Fibroblast of mammary gland (primary cell): ENCODE results near the gene FRMD3.

ENCODE experiments used
- DNase-seq: peaks from one replicate; pipeline ENCODE4 v3.0.0-alpha.2; 2010; ENCODE audit warnings: low read depth
- H3K4me3 ChIP-seq: 2 replicates; pipeline ENCODE4 v1.5.1; 2011; ENCODE audit warnings: low read depth, mild to moderate bottlenecking, low read length, moderate library complexity; ENCODE audit not compliant: control insufficient read depth
- TF ChIP-seq, protein P1 (sequence below): conservative IDR thresholded peaks from 2 replicates; pipeline ENCODE4 v1.5.1; 2011; ENCODE audit warnings: low read depth, low read length, inconsistent platforms; ENCODE audit not compliant: control insufficient read depth, insufficient read depth

FRMD3 gene

DNA sequence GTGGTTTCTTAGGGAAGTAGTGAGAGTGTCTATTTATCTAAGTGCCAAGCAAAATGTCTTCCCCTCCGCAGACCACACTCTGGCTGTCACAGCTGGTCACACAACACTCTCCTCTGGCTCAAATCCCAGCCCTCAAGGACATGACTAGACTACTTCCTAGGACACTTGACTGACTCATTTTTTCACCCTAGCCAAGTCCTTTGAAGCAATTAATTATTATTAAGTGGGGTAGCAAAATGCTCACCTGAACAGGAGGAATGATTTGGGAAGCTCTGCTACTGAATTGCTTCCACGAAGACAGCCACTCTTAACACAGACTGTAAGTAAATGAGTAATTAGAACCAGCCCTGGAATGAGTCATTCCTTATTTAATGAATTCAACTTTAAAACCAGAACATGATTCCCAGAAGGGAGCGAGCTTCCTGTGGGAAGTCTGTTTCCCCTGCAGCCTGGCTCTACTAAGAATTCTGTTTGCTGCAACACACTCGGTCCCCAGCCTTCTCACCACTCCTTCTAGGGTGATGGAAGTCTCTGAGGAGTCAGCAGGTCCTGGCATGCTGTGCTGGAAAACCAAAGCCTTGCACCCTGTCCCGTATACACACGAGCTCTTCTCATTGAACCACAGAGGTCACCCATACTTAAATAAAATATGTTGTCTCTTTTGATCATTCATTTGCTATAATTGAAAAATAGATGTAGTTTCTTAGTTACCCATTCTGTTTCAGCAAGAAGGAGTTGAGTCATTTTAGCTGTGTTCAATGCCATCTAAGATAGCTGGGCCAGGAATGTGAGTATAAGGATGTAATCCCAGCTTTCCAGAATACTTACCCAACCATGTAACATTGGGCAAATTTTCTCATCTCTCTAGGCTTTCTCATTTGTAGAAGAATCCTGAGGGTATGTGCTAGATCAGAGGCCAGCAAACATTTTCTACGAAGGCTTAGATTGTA, 256.6 kb downstream of the FRMD3 start:
- no peak overlapping the region for H3K4me3 ChIP-seq
- peak; percentile 86 for DNase-seq
- TF ChIP-seq, protein P1, sequence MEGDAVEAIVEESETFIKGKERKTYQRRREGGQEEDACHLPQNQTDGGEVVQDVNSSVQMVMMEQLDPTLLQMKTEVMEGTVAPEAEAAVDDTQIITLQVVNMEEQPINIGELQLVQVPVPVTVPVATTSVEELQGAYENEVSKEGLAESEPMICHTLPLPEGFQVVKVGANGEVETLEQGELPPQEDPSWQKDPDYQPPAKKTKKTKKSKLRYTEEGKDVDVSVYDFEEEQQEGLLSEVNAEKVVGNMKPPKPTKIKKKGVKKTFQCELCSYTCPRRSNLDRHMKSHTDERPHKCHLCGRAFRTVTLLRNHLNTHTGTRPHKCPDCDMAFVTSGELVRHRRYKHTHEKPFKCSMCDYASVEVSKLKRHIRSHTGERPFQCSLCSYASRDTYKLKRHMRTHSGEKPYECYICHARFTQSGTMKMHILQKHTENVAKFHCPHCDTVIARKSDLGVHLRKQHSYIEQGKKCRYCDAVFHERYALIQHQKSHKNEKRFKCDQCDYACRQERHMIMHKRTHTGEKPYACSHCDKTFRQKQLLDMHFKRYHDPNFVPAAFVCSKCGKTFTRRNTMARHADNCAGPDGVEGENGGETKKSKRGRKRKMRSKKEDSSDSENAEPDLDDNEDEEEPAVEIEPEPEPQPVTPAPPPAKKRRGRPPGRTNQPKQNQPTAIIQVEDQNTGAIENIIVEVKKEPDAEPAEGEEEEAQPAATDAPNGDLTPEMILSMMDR = no peak

DNA sequence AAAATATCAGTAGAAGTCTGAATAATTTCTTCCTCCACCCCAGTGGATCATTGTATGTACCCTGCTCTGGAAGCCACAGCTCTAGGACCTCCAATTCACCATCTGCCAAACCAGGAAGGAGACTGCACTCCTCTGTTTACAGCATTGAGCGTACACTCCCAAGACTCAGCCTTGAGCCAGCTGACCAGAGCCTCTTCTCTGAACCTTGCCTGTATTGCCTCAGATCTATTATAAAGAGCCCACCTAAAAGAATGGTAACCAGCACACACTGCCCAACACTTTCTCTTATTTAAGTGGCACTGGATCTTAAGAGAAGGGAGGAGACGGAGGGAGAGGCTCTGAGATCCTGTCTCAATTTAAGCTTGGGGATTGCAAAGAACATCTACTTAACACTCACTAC, 257.4 kb downstream of the FRMD3 start:
- H3K4me3 ChIP-seq = no peak overlapping the region
- TF ChIP-seq, protein P1 = no peak
- DNase-seq = no peak

DNA sequence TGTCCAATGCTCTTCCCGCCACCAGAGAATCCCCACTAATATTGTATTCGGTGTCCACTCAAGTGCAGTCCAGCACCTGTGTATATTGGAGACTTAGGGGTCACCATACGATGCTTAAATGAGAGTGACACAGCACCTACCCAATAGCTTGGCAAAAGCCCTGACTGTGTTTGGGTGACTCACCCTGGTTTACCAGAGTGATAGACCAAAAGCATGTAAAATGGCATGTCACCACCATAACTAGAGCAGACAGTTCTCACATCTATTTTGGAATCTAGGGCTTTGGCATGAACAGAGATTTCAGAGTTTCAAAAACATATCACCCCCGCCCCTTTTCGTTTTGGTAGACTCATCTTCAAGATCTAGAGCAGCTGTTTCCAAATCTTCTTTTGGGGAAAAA, 257.9 kb downstream of the FRMD3 start:
- DNase-seq = peak; percentile 66
- TF ChIP-seq, protein P1 = no peak

DNA sequence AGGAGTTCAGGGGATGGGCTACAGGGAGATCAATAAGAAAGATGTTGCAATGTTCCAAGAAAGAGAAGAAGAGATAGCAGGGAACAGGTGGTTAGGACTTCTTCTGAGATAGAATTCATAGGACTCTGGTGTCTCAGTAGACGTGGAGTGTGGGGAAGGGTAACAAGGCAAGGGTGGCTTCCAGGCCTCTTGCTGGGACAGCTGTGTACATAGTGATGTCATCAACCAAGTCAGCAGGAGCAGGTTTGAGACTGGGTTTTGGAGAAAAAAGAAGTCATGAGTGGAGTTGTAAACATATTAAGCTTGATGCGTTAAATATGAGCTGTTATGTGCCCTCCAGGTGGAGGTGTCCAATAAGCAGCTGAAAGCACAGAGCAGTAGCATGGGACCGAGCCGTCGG, 263.4 kb downstream of the FRMD3 start:
- H3K4me3 ChIP-seq = no peak overlapping the region
- TF ChIP-seq, protein P1 = no peak
- no peak for DNase-seq

More for the DNA sequence above, 257.9 kb downstream of the FRMD3 start:
- H3K4me3 ChIP-seq = no peak overlapping the region

DNA sequence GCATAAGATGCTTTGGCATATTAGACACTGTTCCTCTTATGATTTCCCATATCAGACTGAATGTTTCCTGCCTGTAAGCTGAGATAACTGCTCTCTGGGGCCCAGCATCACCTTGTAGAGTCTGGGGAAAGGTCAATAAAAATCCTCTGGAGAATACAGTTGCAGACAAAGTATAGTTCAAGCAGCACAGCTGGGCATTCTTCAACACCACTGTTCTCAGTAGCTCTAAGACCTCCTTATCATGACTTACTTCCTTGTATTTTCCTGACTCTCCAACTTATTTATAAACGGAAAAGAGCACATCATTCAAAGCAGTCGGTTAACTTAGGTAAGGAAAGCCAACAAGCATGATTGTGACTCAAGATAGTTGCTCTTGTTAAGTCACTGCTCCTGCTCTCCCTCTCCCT, 266.5 kb downstream of the FRMD3 start:
- DNase-seq = no peak
- H3K4me3 ChIP-seq = no peak overlapping the region
- TF ChIP-seq, protein P1 = no peak

DNA sequence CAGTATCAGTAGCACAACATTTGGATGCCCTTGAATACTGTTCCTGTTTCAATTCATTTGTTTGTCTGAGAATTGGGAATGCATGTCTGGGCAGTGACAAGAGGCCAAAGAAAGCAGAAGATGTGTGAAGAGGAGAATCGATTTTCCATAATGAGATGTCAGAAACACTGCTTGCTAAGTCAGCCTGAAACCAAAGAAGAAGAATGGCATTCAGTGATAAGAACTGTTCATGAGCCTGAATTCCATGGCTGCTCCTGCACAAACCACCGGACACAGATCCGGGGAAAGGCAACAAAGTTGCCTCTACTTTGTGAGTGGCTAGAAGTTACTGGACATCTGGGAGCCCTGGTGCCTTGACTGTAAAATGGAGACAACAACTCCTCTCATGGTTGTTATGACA, 268.1 kb downstream of the FRMD3 start:
- no peak overlapping the region for H3K4me3 ChIP-seq
- no peak for DNase-seq
- TF ChIP-seq, protein P1 = no peak
